Stimulated activated CD4-positive, alpha-beta T cell treated with anti-CD3 and anti-CD28 coated beads, Interleukin-4, amount 100 ng/mL, for 48 hours (primary cell): ENCODE results near the gene AKAP8.
"Not testable (repeated sequence)": the region's sequence is repeated elsewhere in the genome, so short reads cannot be mapped to it uniquely, and the experiment has no call there.

Source experiments
- DNase-seq, 2 donors: peaks; one replicate each; pipeline ENCODE4 v3.0.0-alpha.2; 2020; ENCODE audit warnings: low read depth in 2 of 2

AKAP8 gene

GRCh38 chr19:15379083-15379998 is at the start of gene AKAP8:
AKAP8 (minus strand) TSS chr19:15379787; CDS start chr19:15379731, 56 bp downstream.
- DNase-seq, result peak; percentile 95 to 96

- DNase-seq, result no peak
These were observed 48.4 kb upstream of the AKAP8 start for GRCh38 chr19:15427991-15428471.

- DNase-seq, result no peak
These were observed 47.7 kb upstream of the AKAP8 start for GRCh38 chr19:15427350-15427700.

- DNase-seq, result no peak
These were observed 47.1 kb upstream of the AKAP8 start for GRCh38 chr19:15426485-15427349.

GRCh38 chr19:15425321-15425950 is 45.8 kb upstream of the AKAP8 start:
- DNase-seq, result no peak

GRCh38 chr19:15424692-15425272 is 45.2 kb upstream of the AKAP8 start:
- no peak for DNase-seq

- DNase-seq, result no peak
These were observed 44.5 kb upstream of the AKAP8 start for GRCh38 chr19:15424121-15424520.

GRCh38 chr19:15423130-15423529 is 43.5 kb upstream of the AKAP8 start:
- DNase-seq, result no peak

GRCh38 chr19:15422296-15423075 is 42.9 kb upstream of the AKAP8 start:
- DNase-seq, result no peak

GRCh38 chr19:15421721-15422260 is 42.2 kb upstream of the AKAP8 start:
- no peak for DNase-seq

- DNase-seq, result no peak
These were observed 41.6 kb upstream of the AKAP8 start for GRCh38 chr19:15421136-15421695.

- DNase-seq, result no peak
These were observed 39.9 kb upstream of the AKAP8 start for GRCh38 chr19:15419413-15420025.

GRCh38 chr19:15418579-15419412 is 39.2 kb upstream of the AKAP8 start, which contains the start of gene AKAP8L:
AKAP8L (minus strand) TSS chr19:15418988; CDS start chr19:15418923, 65 bp downstream.
- peak; percentile 96 to 98 for DNase-seq

GRCh38 chr19:15418231-15418578 is 38.6 kb upstream of the AKAP8 start:
- no peak for DNase-seq

GRCh38 chr19:15417699-15418098 is 38.1 kb upstream of the AKAP8 start:
- DNase-seq, result no peak

- DNase-seq, result no peak
These were observed 33.2 kb upstream of the AKAP8 start for GRCh38 chr19:15412832-15413231.

GRCh38 chr19:15411351-15411750 is 31.8 kb upstream of the AKAP8 start:
- not testable (repeated sequence) for DNase-seq

GRCh38 chr19:15404780-15405211 is 25.2 kb upstream of the AKAP8 start:
- no peak for DNase-seq
